Measurements from ENCODE around the gene DDA1. TPM values are rescaled to one million over a fixed set of nuclear protein-coding genes. Genes with fewer than 3 reads are reported as not detected.
A peak's percentile ranks its signal among the peaks of the same experiment; 100 is the strongest.

The DDA1 gene
- total and polyA plus RNA-seq, 2 of the 13 experiments (the other 11 are each of a cell fraction or from before 2014, with no cell fraction given), result 24.5 to 26.0 TPM

GRCh38 chr19:17346109-17346671 is 36.8 kb downstream of the DDA1 start (continued):
- TF ChIP-seq KDM5A (IDR thresholded peaks at IDR 0.05; ENCODE audit: borderline replicate concordance, low read length) (no peak), ZNF513 (CRISPR knock-in tag; conservative IDR thresholded peaks at IDR 0.05) (no peak), NCOA1 (CRISPR knock-in tag; IDR thresholded peaks at IDR 0.05) (no peak), ZNF770 (CRISPR knock-in tag; IDR thresholded peaks at IDR 0.05) (no peak), ZNF503 (CRISPR knock-in tag; IDR thresholded peaks at IDR 0.05) (no peak), CREB1 (IDR thresholded peaks at IDR 0.05) (no peak), CREB1 (CRISPR knock-in tag; IDR thresholded peaks at IDR 0.05) (no peak), ZNF20 (CRISPR knock-in tag; IDR thresholded peaks at IDR 0.05) (no peak), NFE2L2 (IDR thresholded peaks at IDR 0.05; ENCODE audit: low read length) (no peak), HMGA1 (CRISPR knock-in tag; conservative IDR thresholded peaks at IDR 0.05) (no peak), ZFP90 (CRISPR knock-in tag; IDR thresholded peaks at IDR 0.05; ENCODE audit: borderline replicate concordance) (0 out of 2 replicates have a peak, but pooled peaks have one; percentile 32), ZZZ3 (CRISPR knock-in tag; IDR thresholded peaks at IDR 0.05; ENCODE audit: borderline replicate concordance) (no peak), PRMT3 (CRISPR knock-in tag; IDR thresholded peaks at IDR 0.05; ENCODE audit: borderline replicate concordance, low read depth) (no peak), SMARCC2 (IDR thresholded peaks at IDR 0.05) (no peak), ZNF784 (CRISPR knock-in tag; IDR thresholded peaks at IDR 0.05; ENCODE audit: borderline replicate concordance) (no peak), HMG20A (CRISPR knock-in tag; IDR thresholded peaks at IDR 0.05; ENCODE audit: borderline replicate concordance) (no peak), SRSF4 (IDR thresholded peaks at IDR 0.05; ENCODE audit: low read depth, low read length, poor library complexity, severe bottlenecking) (no peak), NAIF1 (CRISPR knock-in tag; IDR thresholded peaks at IDR 0.05; ENCODE audit: borderline replicate concordance) (no peak), ZBTB44 (CRISPR knock-in tag; IDR thresholded peaks at IDR 0.05) (no peak), MYPOP (CRISPR knock-in tag; IDR thresholded peaks at IDR 0.05) (peak; percentile 55; the same call in 1 of the 2 replicates), SP5 (CRISPR knock-in tag; IDR thresholded peaks at IDR 0.05; ENCODE audit: borderline replicate concordance, low read depth) (no peak), ZNF678 (CRISPR knock-in tag; IDR thresholded peaks at IDR 0.05) (no peak)
